H9 (cell line): ENCODE data around the gene FOXR1. TPM values are rescaled to one million over a fixed set of nuclear protein-coding genes. Genes with fewer than 3 reads are reported as not detected.

Experiments used
- DNase-seq: peaks from one replicate; pipeline ENCODE4 v3.0.0-alpha.2; 2017
- H2AFZ ChIP-seq: one replicate; pipeline ENCODE4 v1.6.1; 2013; ENCODE audit warnings: mild to moderate bottlenecking, low read length, control low read depth, moderate library complexity
- H2AK5ac ChIP-seq: 2 replicates; pipeline ENCODE4 v1.6.1; 2013; ENCODE audit warnings: low read length, control low read depth, mixed read lengths; ENCODE audit not compliant: insufficient read length
- H2BK120ac ChIP-seq: one replicate; pipeline ENCODE4 v1.6.1; 2013; ENCODE audit warnings: low read depth, mild to moderate bottlenecking, low read length, control low read depth, inconsistent platforms; ENCODE audit not compliant: poor library complexity, severe bottlenecking
- H2BK12ac ChIP-seq: 2 replicates; pipeline ENCODE4 v1.6.1; 2013; ENCODE audit warnings: low read length, control low read depth, mixed read lengths, low read depth; ENCODE audit not compliant: insufficient read length
- H2BK15ac ChIP-seq: 2 replicates; pipeline ENCODE4 v1.6.1; 2013; ENCODE audit warnings: low read depth, low read length, control low read depth
- H2BK20ac ChIP-seq: one replicate; pipeline ENCODE4 v1.6.1; 2013; ENCODE audit warnings: low read depth, mild to moderate bottlenecking, low read length, control low read depth, inconsistent platforms; ENCODE audit not compliant: poor library complexity, severe bottlenecking
- H2BK5ac ChIP-seq: 2 replicates; pipeline ENCODE4 v1.6.1; 2013; ENCODE audit warnings: low read length, control low read depth, mixed read lengths; ENCODE audit not compliant: insufficient read length
- H3K14ac ChIP-seq: 2 replicates; pipeline ENCODE4 v1.6.1; 2013; ENCODE audit warnings: low read length, control low read depth; ENCODE audit not compliant: insufficient read depth
- H3K18ac ChIP-seq: 2 replicates; pipeline ENCODE4 v1.6.1; 2013; ENCODE audit warnings: low read depth, mild to moderate bottlenecking, mixed read lengths, low read length, control low read depth; ENCODE audit not compliant: insufficient read length
- H3K23ac ChIP-seq: 2 replicates; pipeline ENCODE4 v1.6.1; 2013; ENCODE audit warnings: low read length, control low read depth, mixed read lengths, low read depth; ENCODE audit not compliant: insufficient read length
- H3K23me2 ChIP-seq: 2 replicates; pipeline ENCODE4 v1.6.1; 2013; ENCODE audit warnings: low read depth, mild to moderate bottlenecking, mixed read lengths, low read length, control low read depth; ENCODE audit not compliant: insufficient read length, poor library complexity, severe bottlenecking
- H3K27ac ChIP-seq: 2 replicates; pipeline ENCODE4 v1.5.1; 2013; ENCODE audit warnings: low read length, control low read depth, mixed read lengths, low read depth; ENCODE audit not compliant: insufficient read length
- H3K27me3 ChIP-seq: 2 replicates; pipeline ENCODE4 v1.6.1; 2013; ENCODE audit warnings: low read length, control low read depth, inconsistent platforms; ENCODE audit not compliant: insufficient read depth
- H3K4ac ChIP-seq: 2 replicates; pipeline ENCODE4 v1.6.1; 2013; ENCODE audit warnings: low read depth, mild to moderate bottlenecking, control low read depth, inconsistent platforms, low read length, moderate library complexity
- H3K4me1 ChIP-seq: 2 replicates; pipeline ENCODE4 v1.6.1; 2013; ENCODE audit warnings: low read length, control low read depth, inconsistent platforms; ENCODE audit not compliant: insufficient read depth
- H3K4me2 ChIP-seq: 2 replicates; pipeline ENCODE4 v1.6.1; 2013; ENCODE audit warnings: low read length, control low read depth, mixed read lengths; ENCODE audit not compliant: insufficient read length, insufficient read depth
- H3K56ac ChIP-seq: 2 replicates; pipeline ENCODE4 v1.6.1; 2013; ENCODE audit warnings: low read depth, mild to moderate bottlenecking, mixed read lengths, low read length, control low read depth; ENCODE audit not compliant: insufficient read length
- H3K79me1 ChIP-seq: 2 replicates; pipeline ENCODE4 v1.6.1; 2013; ENCODE audit warnings: low read depth, mild to moderate bottlenecking, moderate library complexity, low read length, control low read depth, inconsistent platforms; ENCODE audit not compliant: insufficient read depth, poor library complexity, severe bottlenecking
- H3K79me2 ChIP-seq: 2 replicates; pipeline ENCODE4 v1.6.1; 2013; ENCODE audit warnings: low read length, control low read depth, inconsistent platforms; ENCODE audit not compliant: insufficient read depth
- H3K9ac ChIP-seq: 2 replicates; pipeline ENCODE4 v1.6.1; 2013; ENCODE audit warnings: low read length, control low read depth, mixed read lengths; ENCODE audit not compliant: insufficient read length; ENCODE audit errors: extremely low read depth
- H3K9me3 ChIP-seq: one replicate; pipeline ENCODE4 v1.6.1; 2013; ENCODE audit warnings: low read depth, low read length, inconsistent platforms; ENCODE audit not compliant: control insufficient read depth
- H3T11ph ChIP-seq: one replicate; pipeline ENCODE4 v1.6.1; 2013; ENCODE audit warnings: mild to moderate bottlenecking, low read length, control low read depth, inconsistent platforms
- H4K20me1 ChIP-seq: one replicate; pipeline ENCODE4 v1.6.1; 2013; ENCODE audit not compliant: control insufficient read depth, insufficient read length, insufficient read depth
- H4K5ac ChIP-seq: 2 replicates; pipeline ENCODE4 v1.6.1; 2013; ENCODE audit warnings: low read depth, mild to moderate bottlenecking, mixed read lengths, low read length, control low read depth; ENCODE audit not compliant: insufficient read length
- H4K8ac ChIP-seq: replicated peaks from 2 replicates; pipeline ENCODE4 v1.6.1; 2013; ENCODE audit warnings: low read length, control low read depth, mixed read lengths, low read depth; ENCODE audit not compliant: insufficient read length
- H4K91ac ChIP-seq: 2 replicates; pipeline ENCODE4 v1.6.1; 2013; ENCODE audit warnings: low read depth, mild to moderate bottlenecking, moderate library complexity, mixed read lengths, low read length, control low read depth; ENCODE audit not compliant: insufficient read length
- H3K27ac Mint-ChIP-seq, 3 experiments: 2 replicates in 2 of 3; 3 replicates in 1 of 3; pipeline ENCODE4 v1.8.0; 2020 to 2021; ENCODE audit warnings: mixed read lengths in 3 of 3, mild to moderate bottlenecking in 1 of 3, moderate library complexity in 1 of 3
- H3K27me3 Mint-ChIP-seq: 2 replicates; pipeline ENCODE4 v1.8.0; 2021; ENCODE audit warnings: low read depth, mild to moderate bottlenecking, moderate library complexity, mixed read lengths
- H3K36me3 Mint-ChIP-seq, 3 experiments: 2 replicates in 2 of 3; 3 replicates in 1 of 3; pipeline ENCODE4 v1.8.0; 2020 to 2021; ENCODE audit warnings: low read depth in 3 of 3, mixed read lengths in 3 of 3; ENCODE audit not compliant: insufficient read depth in 1 of 3
- H3K4me1 Mint-ChIP-seq, 2 experiments: 2 replicates each; pipeline ENCODE4 v1.8.0; 2020; ENCODE audit warnings: mixed read lengths in 2 of 2
- H3K4me3 Mint-ChIP-seq, 2 experiments: 2 replicates in 1 of 2; 3 replicates in 1 of 2; pipeline ENCODE4 v1.8.0; 2020 to 2021; ENCODE audit warnings: mild to moderate bottlenecking in 2 of 2, mixed read lengths in 2 of 2, moderate library complexity in 1 of 2
- H3K9me3 Mint-ChIP-seq, 2 experiments: 2 replicates in 1 of 2; 3 replicates in 1 of 2; pipeline ENCODE4 v1.8.0; 2020; ENCODE audit warnings: mild to moderate bottlenecking in 2 of 2, mixed read lengths in 2 of 2, moderate library complexity in 1 of 2
- WGBS: extraction: QIAGEN DNeasy Blood & Tissue Kit; methylation state at CpG from one replicate; pipeline ENCODE4 v1.1.7; 2013; ENCODE audit warnings: missing lambda C conversion rate, low lambda C conversion rate, mixed read lengths; ENCODE audit not compliant: insufficient read length; ENCODE audit errors: extremely low coverage; 5-methylcytosine and 5-hydroxymethylcytosine counted together
- total RNA-seq: library from RNA; stranded (reverse); gene quantifications from 2 replicates; pipeline ENCODE4 v1.2.1, GENCODE V29; 2021
- TF ChIP-seq, protein P1 (sequence below): fragments of 200-600 bp; sonication (generic); conservative IDR thresholded peaks from 3 replicates; pipeline ENCODE4 v1.8.0; 2021; ENCODE audit warnings: antibody characterized with exemption, mild to moderate bottlenecking

FOXR1 gene
- total RNA-seq, 1 experiment from 2014 or later, result not detected

DNA sequence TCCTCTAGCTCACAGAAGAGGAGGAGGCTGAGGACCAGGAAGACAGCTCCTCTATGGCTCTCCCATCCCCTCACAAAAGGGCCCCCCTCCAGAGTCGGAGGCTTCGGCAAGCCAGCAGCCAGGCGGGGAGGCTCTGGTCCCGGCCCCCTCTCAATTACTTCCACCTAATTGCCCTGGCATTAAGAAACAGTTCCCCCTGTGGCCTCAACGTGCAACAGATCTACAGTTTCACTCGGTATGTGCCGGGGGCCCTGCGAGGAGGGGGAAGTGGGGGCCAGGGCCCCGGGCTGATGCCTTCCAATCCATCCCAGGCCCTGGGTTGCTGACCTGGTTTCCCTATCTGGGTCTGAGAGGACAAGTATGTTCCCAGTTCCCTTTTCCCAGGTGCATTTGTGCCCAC is 7.9 kb downstream of the FOXR1 start:
- no peak overlapping the region for H2BK15ac ChIP-seq
- no peak overlapping the region for H2BK5ac ChIP-seq
- no peak overlapping the region for H3K23ac ChIP-seq
- no peaks in the 10 kb centered on the region for H4K20me1 ChIP-seq
- Mint-ChIP-seq H3K9me3 (no peaks in the 10 kb centered on the region), H3K27ac (no peak overlapping the region), H3K4me3 (0 out of 5 replicates have a peak overlapping the region, but pooled peaks of 1 of the 2 experiments have one; percentile 5), H3K36me3 (no peaks in the 10 kb centered on the region), H3K4me1 (peaks cover 12 to 21% of the 10 kb centered on the region in 2 experiments), H3K27me3 (peaks cover 12% of the 10 kb centered on the region)
- H2BK12ac ChIP-seq, result no peak overlapping the region
- H3K27me3 ChIP-seq, result no peaks in the 10 kb centered on the region; the same call in 1 of the 2 replicates
- H3K4me1 ChIP-seq, result no peaks in the 10 kb centered on the region
- no peak overlapping the region for H3K14ac ChIP-seq
- no CpG with 5 or more reads among the region's 9 CpGs for WGBS
- no peak overlapping the region for H3K56ac ChIP-seq
- H3K18ac ChIP-seq, result no peak overlapping the region
- H2BK20ac ChIP-seq, result no peak overlapping the region
- H2AK5ac ChIP-seq, result no peak overlapping the region
- no peak overlapping the region for H3K27ac ChIP-seq
- no peak overlapping the region for H3T11ph ChIP-seq
- TF ChIP-seq, protein P1, sequence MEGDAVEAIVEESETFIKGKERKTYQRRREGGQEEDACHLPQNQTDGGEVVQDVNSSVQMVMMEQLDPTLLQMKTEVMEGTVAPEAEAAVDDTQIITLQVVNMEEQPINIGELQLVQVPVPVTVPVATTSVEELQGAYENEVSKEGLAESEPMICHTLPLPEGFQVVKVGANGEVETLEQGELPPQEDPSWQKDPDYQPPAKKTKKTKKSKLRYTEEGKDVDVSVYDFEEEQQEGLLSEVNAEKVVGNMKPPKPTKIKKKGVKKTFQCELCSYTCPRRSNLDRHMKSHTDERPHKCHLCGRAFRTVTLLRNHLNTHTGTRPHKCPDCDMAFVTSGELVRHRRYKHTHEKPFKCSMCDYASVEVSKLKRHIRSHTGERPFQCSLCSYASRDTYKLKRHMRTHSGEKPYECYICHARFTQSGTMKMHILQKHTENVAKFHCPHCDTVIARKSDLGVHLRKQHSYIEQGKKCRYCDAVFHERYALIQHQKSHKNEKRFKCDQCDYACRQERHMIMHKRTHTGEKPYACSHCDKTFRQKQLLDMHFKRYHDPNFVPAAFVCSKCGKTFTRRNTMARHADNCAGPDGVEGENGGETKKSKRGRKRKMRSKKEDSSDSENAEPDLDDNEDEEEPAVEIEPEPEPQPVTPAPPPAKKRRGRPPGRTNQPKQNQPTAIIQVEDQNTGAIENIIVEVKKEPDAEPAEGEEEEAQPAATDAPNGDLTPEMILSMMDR, result peak; percentile 34; the same call in 2 of the 3 replicates
- no peak overlapping the region for H2AFZ ChIP-seq
- no peaks in the 10 kb centered on the region for H3K79me2 ChIP-seq
- no peak overlapping the region for H3K9ac ChIP-seq
- no peaks in the 10 kb centered on the region for H3K79me1 ChIP-seq
- H3K4me2 ChIP-seq, result no peak overlapping the region
- no peak overlapping the region for H2BK120ac ChIP-seq
- no peak overlapping the region for H4K5ac ChIP-seq
- H3K23me2 ChIP-seq, result no peaks in the 10 kb centered on the region
- no peaks in the 10 kb centered on the region for H3K9me3 ChIP-seq
- DNase-seq, result peak; percentile 49
- H3K4ac ChIP-seq, result no peak overlapping the region
- H4K8ac ChIP-seq, result no peak overlapping the region
- no peak overlapping the region for H4K91ac ChIP-seq
